Adrenal gland (tissue), 12 donors: ENCODE data around the gene CPNE7. TPM values are rescaled to one million over a fixed set of nuclear protein-coding genes. Genes with fewer than 3 reads are reported as not detected.

Experiments
- DNase-seq, 7 donors: peaks; one replicate each; pipeline ENCODE4 v3.0.0-alpha.2; 2019 to 2020
- H3K27ac ChIP-seq, 5 donors: fragments of 200-600 bp; sonication (generic) in 4 of 5; 1 replicate in 3 of 5; 2 replicates in 2 of 5; pipeline versions ENCODE4 v1.5.1 to v1.8.0; 2016 to 2020; ENCODE audit warnings: mild to moderate bottlenecking in 1 of 5
- H3K27me3 ChIP-seq: fragments of 200-600 bp; 2 replicates; pipeline ENCODE4 v1.8.0; 2021
- H3K36me3 ChIP-seq, 2 donors: fragments of 200-600 bp; replicated peaks in 1 of 2; 1 replicate in 1 of 2; 2 replicates in 1 of 2; pipeline versions ENCODE4 v1.5.1 to v1.8.0; 2018 to 2022
- H3K4me1 ChIP-seq, 2 donors: fragments of 200-600 bp; replicated peaks in 1 of 2; 1 replicate in 1 of 2; 2 replicates in 1 of 2; pipeline versions ENCODE4 v1.5.1 to v1.8.0; 2018 to 2021
- H3K4me3 ChIP-seq, 4 donors: fragments of 200-600 bp; sonication (generic) in 3 of 4; one replicate each; pipeline ENCODE4 v1.5.1; 2016 to 2018
- H3K9me3 ChIP-seq, 3 donors: fragments of 200-600 bp; sonication (generic) in 1 of 3; replicated peaks in 1 of 3; 1 replicate in 2 of 3; 2 replicates in 1 of 3; pipeline versions ENCODE4 v1.5.1 to v1.8.0; 2016 to 2021
- POLR2A ChIP-seq, 2 donors: fragments of 450-650 bp; IDR thresholded peaks; one replicate each; pipeline ENCODE4 v1.6.1; 2017; ENCODE audit warnings: antibody characterized with exemption in 2 of 2, mild to moderate bottlenecking in 2 of 2, moderate library complexity in 1 of 2
- WGBS, 4 donors: extraction: QIAGEN DNeasy Blood & Tissue Kit in 2 of 4; methylation state at CpG; one replicate each; pipeline versions ENCODE4 v1.1.5 to v1.1.7; 2013 to 2017; 5-methylcytosine and 5-hydroxymethylcytosine counted together
- intact Hi-C, 2 donors: fragments of 100-400 bp; cut with DNase I; formaldehyde crosslinking; loops; one replicate each; pipeline versions ENCODE4 v1.14.1 to v1.15.0; 2022 to 2023
- polyA plus RNA-seq, 3 donors: library from polyadenylated mRNA; stranded (reverse); fragments of 200-250 nt in 2 of 3; fragments of 350-450 nt in 1 of 3; fragmentation: Illumina TruSeq in 1 of 3; extraction: RNeasy Lipid Tissue Mini Kit (QIAGEN cat#74804) in 1 of 3; gene quantifications; one replicate each; pipeline ENCODE4 v1.2.3, GENCODE V29; 2013 to 2014
- total RNA-seq, 9 donors: library from RNA; depleted of rRNA in 4 of 9; stranded (reverse); fragments of >200 nt in 4 of 9; fragments of 120-200 nt in 1 of 9; fragmentation: NEBNext Ultra II Directional in 1 of 9; extraction: Animal tissue kit (Norgen Biotek cat#: 25700) in 1 of 9; gene quantifications; one replicate each; pipeline versions ENCODE4 v1.1.0 to v1.2.4, GENCODE V29; 2013 to 2023
- TF ChIP-seq, protein P1 (sequence below), 6 experiments: fragments of 450-650 bp in 4 of 6; fragments of 200-600 bp in 2 of 6; sonication (generic) in 1 of 6; IDR thresholded peaks; 1 replicate in 5 of 6; 2 replicates in 1 of 6; pipeline versions ENCODE4 v1.5.1 to v1.8.0; 2016 to 2021; ENCODE audit warnings: antibody characterized with exemption in 6 of 6, mild to moderate bottlenecking in 2 of 6, moderate library complexity in 1 of 6
- donor health status: healthy with polysubstance abuse.
- donor health status: Bipolar disorder and iron deficiency.
- donor health status: DM: yes; HTN: yes; CAD: no.
- donor health status: DM: no; HTN: no; CAD: no.
- donor health status: DM: no; HTN: no; CAD: no.
- donor health status: DM: yes; HTN: yes; CAD: no.

Gene CPNE7
- total and polyA plus RNA-seq, 12 donors = 0.15 to 6.8 (median 0.52) TPM; not detected in 3

DNA sequence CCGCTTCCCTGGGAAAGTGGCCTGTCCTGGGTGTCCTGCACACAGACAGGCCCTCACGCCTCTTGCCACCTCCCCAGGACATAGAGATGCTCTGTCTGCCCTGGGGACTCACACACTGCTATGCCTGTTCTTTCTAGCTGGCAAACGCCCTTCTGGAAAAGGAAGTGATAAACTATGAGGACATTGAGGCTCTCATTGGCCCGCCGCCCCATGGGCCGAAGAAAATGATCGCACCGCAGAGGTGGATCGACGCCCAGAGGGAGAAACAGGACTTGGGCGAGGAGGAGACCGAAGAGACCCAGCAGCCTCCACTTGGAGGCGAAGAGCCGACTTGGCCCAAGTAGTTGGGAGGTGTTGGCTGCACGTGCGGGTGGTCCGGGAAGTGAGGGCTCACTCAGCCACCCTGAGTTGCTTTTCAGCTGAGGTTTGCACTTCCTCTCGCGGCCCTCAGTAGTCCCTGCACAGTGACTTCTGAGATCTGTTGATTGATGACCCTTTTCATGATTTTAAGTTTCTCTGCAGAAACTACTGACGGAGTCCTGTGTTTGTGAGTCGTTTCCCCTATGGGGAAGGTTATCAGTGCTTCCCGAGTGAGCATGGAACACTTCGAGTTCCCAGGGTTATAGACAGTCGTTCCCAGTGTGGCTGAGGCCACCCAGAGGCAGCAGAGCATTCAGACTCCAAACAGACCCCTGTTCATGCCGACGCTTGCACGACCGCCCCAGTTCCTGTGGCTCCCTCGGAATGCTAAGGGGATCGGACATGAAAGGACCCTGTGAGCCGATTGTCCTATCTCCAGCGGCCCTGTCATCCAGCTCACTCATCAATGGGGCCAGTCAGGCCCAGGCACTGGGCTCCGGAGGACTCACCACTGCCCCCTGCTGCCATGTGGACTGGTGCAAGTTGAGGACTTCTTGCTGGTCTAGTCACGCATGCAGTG is 18.5 kb upstream of the CPNE7 start:
- Histone ChIP-seq H3K9me3 (no peaks in the 10 kb centered on the region), H3K4me3 (no peak overlapping the region), H3K36me3 (peaks cover 0 to 52% of the 10 kb centered on the region in 2 donors), H3K27me3 (no peaks in the 10 kb centered on the region), H3K27ac (peak overlapping the region in 2 of 5 donors; percentile 27 to 36), H3K4me1 (peaks cover 14 to 25% of the 10 kb centered on the region in 2 donors)
- TF ChIP-seq, protein P1, sequence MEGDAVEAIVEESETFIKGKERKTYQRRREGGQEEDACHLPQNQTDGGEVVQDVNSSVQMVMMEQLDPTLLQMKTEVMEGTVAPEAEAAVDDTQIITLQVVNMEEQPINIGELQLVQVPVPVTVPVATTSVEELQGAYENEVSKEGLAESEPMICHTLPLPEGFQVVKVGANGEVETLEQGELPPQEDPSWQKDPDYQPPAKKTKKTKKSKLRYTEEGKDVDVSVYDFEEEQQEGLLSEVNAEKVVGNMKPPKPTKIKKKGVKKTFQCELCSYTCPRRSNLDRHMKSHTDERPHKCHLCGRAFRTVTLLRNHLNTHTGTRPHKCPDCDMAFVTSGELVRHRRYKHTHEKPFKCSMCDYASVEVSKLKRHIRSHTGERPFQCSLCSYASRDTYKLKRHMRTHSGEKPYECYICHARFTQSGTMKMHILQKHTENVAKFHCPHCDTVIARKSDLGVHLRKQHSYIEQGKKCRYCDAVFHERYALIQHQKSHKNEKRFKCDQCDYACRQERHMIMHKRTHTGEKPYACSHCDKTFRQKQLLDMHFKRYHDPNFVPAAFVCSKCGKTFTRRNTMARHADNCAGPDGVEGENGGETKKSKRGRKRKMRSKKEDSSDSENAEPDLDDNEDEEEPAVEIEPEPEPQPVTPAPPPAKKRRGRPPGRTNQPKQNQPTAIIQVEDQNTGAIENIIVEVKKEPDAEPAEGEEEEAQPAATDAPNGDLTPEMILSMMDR (IDR thresholded peaks at IDR 0.05) = peak; percentile 57 to 81 (median 70)
- TF ChIP-seq POLR2A (IDR thresholded peaks at IDR 0.05) = no peak
- DNase-seq = peak; percentile 73 to 93 (median 88)
- WGBS, 4 donors = 55 to 76% (median 60%) methylated on average over 20 to 34 of the region's 34 CpGs
- intact Hi-C loops = no loop called here

GRCh38 chr16:89557690-89558490 is 17.7 kb upstream of the CPNE7 start:
- Histone ChIP-seq H3K36me3 (peaks cover 0 to 52% of the 10 kb centered on the region in 2 donors), H3K27ac (no peak overlapping the region), H3K27me3 (no peaks in the 10 kb centered on the region), H3K4me3 (no peak overlapping the region), H3K9me3 (no peaks in the 10 kb centered on the region), H3K4me1 (peaks cover 18 to 34% of the 10 kb centered on the region in 2 donors)
- intact Hi-C loops = no loop called here
- no peak for DNase-seq
- 71 to 81% (median 78%) methylated on average over 13 to 19 of the region's 19 CpGs for WGBS, 4 donors
- TF ChIP-seq, protein P1 (IDR thresholded peaks at IDR 0.05) = no peak
- TF ChIP-seq POLR2A (IDR thresholded peaks at IDR 0.05) = no peak

DNA sequence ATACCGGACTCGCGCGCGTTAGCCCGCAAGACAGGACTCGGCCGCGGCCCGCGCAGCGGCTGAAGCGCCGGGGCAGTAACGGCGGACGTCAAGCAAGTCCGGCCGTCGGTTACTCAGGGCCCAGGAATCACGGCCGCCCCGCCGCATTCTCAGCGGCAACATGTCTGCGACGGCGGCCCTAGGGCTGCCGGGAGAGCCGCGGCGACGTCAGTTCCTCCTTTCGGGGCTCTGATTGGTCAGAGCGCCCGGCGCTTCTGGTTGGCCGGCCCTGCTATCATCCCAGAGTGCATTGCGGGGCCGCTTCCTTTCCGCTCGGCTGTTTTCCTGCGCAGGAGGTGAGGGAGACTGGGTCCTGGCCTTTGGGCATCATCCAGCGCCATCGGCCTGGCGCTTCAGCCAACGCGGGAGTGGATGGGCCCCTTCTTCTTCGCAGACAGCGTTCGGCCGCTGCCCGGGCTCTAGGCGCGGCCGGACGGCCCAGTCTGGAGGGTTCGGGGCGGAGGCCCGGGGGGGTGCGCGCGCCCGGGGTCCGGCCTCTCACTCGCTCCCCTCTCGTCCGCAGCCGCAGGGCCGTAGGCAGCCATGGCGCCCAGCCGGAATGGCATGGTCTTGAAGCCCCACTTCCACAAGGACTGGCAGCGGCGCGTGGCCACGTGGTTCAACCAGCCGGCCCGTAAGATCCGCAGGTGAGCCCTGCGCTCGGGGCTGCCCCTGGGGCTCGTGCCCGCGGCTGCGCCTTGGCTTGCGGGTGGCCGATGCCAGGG is 15.0 kb upstream of the CPNE7 start, which contains the start of gene RPL13:
Gene RPL13, plus strand, starts transcription at position 305 of the 764 bp plus-strand sequence. Its CDS starts 278 bp downstream, at position 583.
- H3K9me3 ChIP-seq = no peaks in the 10 kb centered on the region
- TF ChIP-seq, protein P1 (IDR thresholded peaks at IDR 0.05) = peak in 1 of 6 experiments; percentile 11
- TF ChIP-seq POLR2A (IDR thresholded peaks at IDR 0.05) = peak; percentile 98 to 99
- DNase-seq = peak; percentile 94 to 98 (median 96)
- 0 to 1% (median 0%) methylated on average over 20 to 87 of the region's 87 CpGs; no CpG with 5 or more reads in 1 of the 4 donors for WGBS, 4 donors
- peaks cover 0 to 46% of the 10 kb centered on the region in 2 donors for H3K36me3 ChIP-seq
- peaks cover 25 to 50% of the 10 kb centered on the region in 2 donors for H3K4me1 ChIP-seq
- H3K4me3 ChIP-seq = peak within 1 kb of the TSS; percentile 58 to 78 (median 67)
- intact Hi-C loops = no loop called here
- H3K27me3 ChIP-seq = no peaks in the 10 kb centered on the region
- peak within 1 kb of the TSS; percentile 73 to 99 (median 94) for H3K27ac ChIP-seq
